Measurements from ENCODE around the gene SNAP25. TPM values are rescaled to one million over a fixed set of nuclear protein-coding genes. Genes with fewer than 3 reads are reported as not detected.

SNAP25 gene
- total and polyA plus RNA-seq, 7 donors: 0.46 to 19.3 (median 6.8) TPM

DNA sequence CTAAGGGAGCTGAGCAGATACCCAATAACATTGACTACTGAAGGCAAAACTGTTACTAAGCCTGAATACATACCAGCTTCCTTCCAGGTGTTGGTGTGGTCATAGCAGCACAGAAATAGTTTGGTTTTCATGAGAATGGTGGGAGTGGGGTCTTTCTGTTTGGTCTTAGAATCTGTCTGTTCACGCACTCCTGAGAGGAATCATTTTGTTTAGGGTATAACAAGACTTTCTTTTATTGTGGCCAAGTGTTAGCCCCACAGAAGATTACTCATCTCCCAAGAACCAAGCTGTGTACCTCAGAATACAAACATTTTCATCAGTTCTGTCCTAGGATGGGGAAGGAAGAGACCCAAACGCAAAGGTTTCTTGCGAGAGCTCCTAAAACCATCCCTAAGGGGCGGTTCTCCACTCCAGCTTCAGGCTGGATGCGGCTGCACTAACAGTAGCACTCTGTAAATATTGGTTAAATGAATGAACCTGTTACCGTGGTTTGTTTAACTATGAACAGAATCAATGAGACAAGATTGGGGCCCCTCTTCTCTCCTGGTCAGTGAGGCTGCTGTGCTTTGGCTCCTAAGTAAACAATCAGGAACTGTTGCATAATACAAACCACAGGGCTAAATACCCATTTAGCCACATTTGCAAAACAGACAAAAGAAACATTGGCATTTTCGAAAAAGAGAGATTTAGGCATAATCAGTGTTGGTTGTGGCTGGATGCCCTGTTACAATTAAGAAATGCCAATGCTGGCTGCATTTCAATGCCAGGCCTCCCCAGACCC lies 44.9 kb downstream of the SNAP25 start:
- no peak for TF ChIP-seq POLR2AphosphoS5 (IDR thresholded peaks at IDR 0.05)
- no peak for TF ChIP-seq EP300 (IDR thresholded peaks at IDR 0.05)
- TF ChIP-seq, protein P1, sequence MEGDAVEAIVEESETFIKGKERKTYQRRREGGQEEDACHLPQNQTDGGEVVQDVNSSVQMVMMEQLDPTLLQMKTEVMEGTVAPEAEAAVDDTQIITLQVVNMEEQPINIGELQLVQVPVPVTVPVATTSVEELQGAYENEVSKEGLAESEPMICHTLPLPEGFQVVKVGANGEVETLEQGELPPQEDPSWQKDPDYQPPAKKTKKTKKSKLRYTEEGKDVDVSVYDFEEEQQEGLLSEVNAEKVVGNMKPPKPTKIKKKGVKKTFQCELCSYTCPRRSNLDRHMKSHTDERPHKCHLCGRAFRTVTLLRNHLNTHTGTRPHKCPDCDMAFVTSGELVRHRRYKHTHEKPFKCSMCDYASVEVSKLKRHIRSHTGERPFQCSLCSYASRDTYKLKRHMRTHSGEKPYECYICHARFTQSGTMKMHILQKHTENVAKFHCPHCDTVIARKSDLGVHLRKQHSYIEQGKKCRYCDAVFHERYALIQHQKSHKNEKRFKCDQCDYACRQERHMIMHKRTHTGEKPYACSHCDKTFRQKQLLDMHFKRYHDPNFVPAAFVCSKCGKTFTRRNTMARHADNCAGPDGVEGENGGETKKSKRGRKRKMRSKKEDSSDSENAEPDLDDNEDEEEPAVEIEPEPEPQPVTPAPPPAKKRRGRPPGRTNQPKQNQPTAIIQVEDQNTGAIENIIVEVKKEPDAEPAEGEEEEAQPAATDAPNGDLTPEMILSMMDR (IDR thresholded peaks at IDR 0.05): no peak
- no peak for TF ChIP-seq POLR2A (IDR thresholded peaks at IDR 0.05)
- Histone ChIP-seq H3K4me1 (no peaks in the 10 kb centered on the region), H3K27me3 (no peaks in the 10 kb centered on the region), H3K27ac (no peak overlapping the region), H3K9me3 (no peaks in the 10 kb centered on the region), H3K4me3 (no peak overlapping the region), H3K36me3 (no peaks in the 10 kb centered on the region)
- no peak for DNase-seq
- 54 to 73% methylated on average over 7 of the region's 7 CpGs for whole genome bisulfite sequencing, 2 donors
- intact Hi-C loops (cut with DNase I): no loop called here

DNA sequence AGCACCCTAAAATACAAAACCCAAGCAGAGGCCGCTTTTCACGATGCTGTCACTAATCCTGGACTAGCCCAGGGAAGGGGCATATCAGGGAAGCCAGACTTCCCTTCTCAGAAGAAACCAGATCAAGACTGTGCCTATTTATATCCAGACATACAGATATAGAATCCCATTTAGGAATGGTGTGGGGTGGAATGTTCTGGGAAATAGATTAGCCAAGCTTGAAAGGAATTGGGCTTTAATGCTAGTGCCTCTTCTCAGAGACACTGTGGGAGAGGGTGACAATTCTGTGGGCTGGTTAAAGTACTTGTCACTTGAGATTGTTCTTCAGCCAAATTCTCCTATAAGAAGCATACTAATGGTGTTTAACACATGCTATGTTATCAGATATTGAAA lies 45.5 kb downstream of the SNAP25 start:
- TF ChIP-seq, protein P1 (IDR thresholded peaks at IDR 0.05): no peak
- no peak for TF ChIP-seq POLR2AphosphoS5 (IDR thresholded peaks at IDR 0.05)
- no peak for TF ChIP-seq EP300 (IDR thresholded peaks at IDR 0.05)
- TF ChIP-seq POLR2A (IDR thresholded peaks at IDR 0.05): no peak
- Histone ChIP-seq H3K9me3 (no peaks in the 10 kb centered on the region), H3K27me3 (no peaks in the 10 kb centered on the region), H3K4me1 (no peaks in the 10 kb centered on the region), H3K27ac (no peak overlapping the region), H3K36me3 (no peaks in the 10 kb centered on the region), H3K4me3 (no peak overlapping the region)
- intact Hi-C loops (cut with DNase I): no loop called here
- DNase-seq: no peak
- WGBS, 2 donors: 70 to 89% methylated on average over 2 of the region's 2 CpGs

DNA sequence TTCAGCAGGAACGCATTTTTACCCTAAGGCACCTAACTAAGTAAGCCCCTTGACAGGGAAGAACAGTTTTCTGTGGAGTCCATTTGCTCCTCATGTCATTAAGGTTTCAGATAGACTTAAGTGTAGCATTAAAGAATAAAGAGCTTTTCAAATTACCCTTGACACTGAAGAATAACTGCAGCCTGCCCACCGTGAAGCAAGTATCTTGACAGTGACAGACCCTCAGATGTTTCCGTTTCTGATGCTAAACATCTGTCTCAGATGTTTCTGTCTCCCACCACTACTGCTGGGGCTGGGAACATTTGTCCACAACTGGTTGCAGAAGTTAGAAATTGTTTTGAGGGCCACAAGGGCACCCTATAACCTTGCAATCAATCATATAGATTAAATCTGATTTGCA lies 50.0 kb downstream of the SNAP25 start:
- H3K36me3 ChIP-seq: no peaks in the 10 kb centered on the region
- DNase-seq: no peak
- no peaks in the 10 kb centered on the region for H3K4me1 ChIP-seq
- H3K4me3 ChIP-seq: no peak overlapping the region
- no peak overlapping the region for H3K27ac ChIP-seq
- TF ChIP-seq EP300 (IDR thresholded peaks at IDR 0.05) (no peak), POLR2AphosphoS5 (IDR thresholded peaks at IDR 0.05) (no peak), POLR2A (IDR thresholded peaks at IDR 0.05) (no peak)
- TF ChIP-seq, protein P1 (IDR thresholded peaks at IDR 0.05): no peak
- WGBS, 2 donors: 75 to 78% methylated on average over 3 of the region's 3 CpGs
- H3K27me3 ChIP-seq: no peaks in the 10 kb centered on the region
- intact Hi-C loops (cut with DNase I): no loop called here
- H3K9me3 ChIP-seq: no peaks in the 10 kb centered on the region

DNA sequence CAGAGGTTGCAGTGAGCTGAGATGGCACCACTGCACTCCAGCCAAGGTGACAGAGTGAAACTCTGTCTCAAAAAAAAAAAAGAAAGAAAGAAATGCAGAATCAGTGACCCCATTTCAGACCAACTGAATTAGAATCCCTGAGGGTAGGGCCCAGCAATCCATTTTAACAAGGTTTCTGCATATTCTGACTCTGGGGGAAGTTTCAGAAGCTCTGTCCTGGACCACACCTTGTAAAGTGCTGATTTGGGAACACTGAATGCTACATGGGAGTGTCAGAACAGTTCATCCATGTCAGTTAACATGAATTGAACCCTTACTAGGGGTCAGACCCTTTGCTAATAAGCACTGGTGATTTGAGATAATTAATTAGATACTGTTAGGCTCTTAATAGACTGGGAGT lies 52.0 kb downstream of the SNAP25 start:
- H3K4me3 ChIP-seq: no peak overlapping the region
- intact Hi-C loops (cut with DNase I): no loop called here
- H3K27me3 ChIP-seq: no peaks in the 10 kb centered on the region
- H3K4me1 ChIP-seq: no peaks in the 10 kb centered on the region
- TF ChIP-seq POLR2A (IDR thresholded peaks at IDR 0.05): no peak
- TF ChIP-seq, protein P1 (IDR thresholded peaks at IDR 0.05): no peak
- TF ChIP-seq EP300 (IDR thresholded peaks at IDR 0.05): no peak
- no peak for TF ChIP-seq POLR2AphosphoS5 (IDR thresholded peaks at IDR 0.05)
- no peaks in the 10 kb centered on the region for H3K36me3 ChIP-seq
- no peaks in the 10 kb centered on the region for H3K9me3 ChIP-seq
- no peak for DNase-seq
- H3K27ac ChIP-seq: no peak overlapping the region

Data from sigmoid colon (tissue), 7 donors.